PC-3 (cell line): ENCODE data around the gene GDF2.

ENCODE experiments used
- CTCF ChIP-seq: fragments of 300-600 bp; sonication (generic); conservative IDR thresholded peaks from 2 replicates; pipeline ENCODE4 v1.5.1; 2017; ENCODE audit warnings: antibody characterized with exemption, low read depth, mild to moderate bottlenecking, low read length
- EZH2phosphoT487 ChIP-seq: fragments of 300-600 bp; sonication (generic); IDR thresholded peaks from 2 replicates; pipeline ENCODE4 v1.6.1; 2018; ENCODE audit warnings: mild to moderate bottlenecking, antibody characterized with exemption, low read length, borderline replicate concordance

GRCh38 chr10:47330804-47331203 lies 8.6 kb downstream of the GDF2 start:
- TF ChIP-seq CTCF (no peak), EZH2phosphoT487 (no peak)
